GM12878 (cell line): ENCODE data around the gene ATP6V0D1. TPM values are rescaled to one million over a fixed set of nuclear protein-coding genes. Genes with fewer than 3 reads are reported as not detected.

Experiments used
- ATAC-seq: fragments of 200-7000 bp; cut with Tn5 transposase; 3 replicates; pipeline ENCODE4 v1.9.1; 2020; ENCODE audit warnings: mild to moderate bottlenecking, moderate library complexity
- BruUV-seq: library from RNA; stranded (reverse); fragments of 400-500 nt; replicated peaks from 2 replicates; lab custom pipeline; 2021; lab: Mats Ljungman, UMichigan
- CTCF ChIA-PET: fragments of 300-600 bp; sonication (Branson Sonifier 250); formaldehyde crosslinking; extraction: SDS; loops from one replicate; lab custom pipeline; 2021; ENCODE audit warnings: inconsistent platforms; lab: Yijun Ruan, JAX
- POLR2A ChIA-PET: fragments of 350-600 bp; formaldehyde crosslinking; extraction: SDS; loops from one replicate; lab custom pipeline; 2021; ENCODE audit warnings: inconsistent platforms; lab: Charles Lee
- RAD21 ChIA-PET: fragments of 300-600 bp; sonication (Branson Sonifier 250); formaldehyde crosslinking; loops from one replicate; lab custom pipeline; 2023; ENCODE audit warnings: antibody characterized with exemption; ENCODE audit not compliant: unreplicated experiment; lab: Charles Lee
- SMC1A ChIA-PET: fragments of 300-600 bp; sonication (Branson Sonifier 250); formaldehyde crosslinking; loops from one replicate; lab custom pipeline; 2023; ENCODE audit not compliant: unreplicated experiment, uncharacterized antibody; lab: Charles Lee
- DNase-seq: peaks from one replicate; pipeline ENCODE4 v3.0.0-alpha.2; 2011; ENCODE audit warnings: low read depth, low spot score
- FAIRE-seq: peaks from 3 replicates; lab custom pipeline; 2011; peaks lifted over from hg19 to GRCh38; lab: Jason Lieb, UNC
- H2AFZ ChIP-seq: 2 replicates; pipeline ENCODE4 v1.6.0; 2011; ENCODE audit warnings: low read depth, low read length, control low read depth; ENCODE audit not compliant: control insufficient read depth
- H3K27ac ChIP-seq: 2 replicates; pipeline ENCODE4 v1.5.1; 2011; ENCODE audit warnings: control low read depth; ENCODE audit not compliant: control insufficient read depth, insufficient read depth
- H3K27me3 ChIP-seq, 2 experiments: replicated peaks in 1 of 2; 2 replicates each; pipeline versions ENCODE4 v1.6.0 to v1.6.1; 2011; ENCODE audit warnings: low read length in 1 of 2; ENCODE audit not compliant: control insufficient read depth in 2 of 2, insufficient read depth in 2 of 2
- H3K36me3 ChIP-seq, 2 experiments: 2 replicates each; pipeline ENCODE4 v1.5.1; 2011; ENCODE audit warnings: low read length in 1 of 2; ENCODE audit not compliant: control insufficient read depth in 2 of 2, insufficient read depth in 2 of 2
- H3K4me1 ChIP-seq: 2 replicates; pipeline ENCODE4 v1.6.1; 2011; ENCODE audit warnings: mild to moderate bottlenecking, low read length, moderate library complexity, mixed read lengths; ENCODE audit not compliant: control insufficient read depth, insufficient read depth
- H3K4me2 ChIP-seq: 2 replicates; pipeline ENCODE4 v1.6.0; 2011; ENCODE audit warnings: control low read depth; ENCODE audit not compliant: control insufficient read depth, insufficient read depth
- H3K4me3 ChIP-seq: fragments of 200-600 bp; sonication (generic); 2 replicates; pipeline ENCODE4 v1.5.1; 2016
- H3K79me2 ChIP-seq: 2 replicates; pipeline ENCODE4 v1.6.0; 2011; ENCODE audit warnings: low read length; ENCODE audit not compliant: control insufficient read depth, insufficient read depth
- H3K9ac ChIP-seq: 2 replicates; pipeline ENCODE4 v1.8.0; 2011; ENCODE audit warnings: low read length, control low read depth, mixed read lengths; ENCODE audit not compliant: control insufficient read depth, insufficient read depth
- H3K9me3 ChIP-seq: replicated peaks from 3 replicates; pipeline ENCODE4 v1.5.1; 2011; ENCODE audit warnings: mild to moderate bottlenecking, low read length; ENCODE audit not compliant: control insufficient read depth, insufficient read depth
- H4K20me1 ChIP-seq: 2 replicates; pipeline ENCODE4 v1.6.0; 2011; ENCODE audit not compliant: control insufficient read depth, insufficient read depth
- BCL11A ChIP-seq: IDR thresholded peaks from 2 replicates; pipeline ENCODE4 v1.6.1; 2011; ENCODE audit warnings: low read depth, low read length
- CBX5 ChIP-seq: sonication (generic); IDR thresholded peaks from 2 replicates; pipeline ENCODE4 v1.6.1; 2016; ENCODE audit warnings: low read depth, moderate library complexity, mild to moderate bottlenecking, inconsistent platforms
- CREB1 ChIP-seq: IDR thresholded peaks from 2 replicates; pipeline ENCODE4 v1.6.1; 2012; ENCODE audit warnings: low read depth, mild to moderate bottlenecking, inconsistent platforms
- CTCF ChIP-seq, 3 experiments: IDR thresholded peaks in 2 of 3; conservative IDR thresholded peaks in 1 of 3; 2 replicates each; pipeline ENCODE4 v1.5.1; 2011; ENCODE audit warnings: low read depth in 3 of 3, low read length in 3 of 3, mild to moderate bottlenecking in 3 of 3, control low read depth in 2 of 3, moderate library complexity in 2 of 3, inconsistent platforms in 1 of 3, mixed read lengths in 1 of 3; ENCODE audit not compliant: control insufficient read depth in 2 of 3, insufficient read depth in 1 of 3; ENCODE audit errors: extremely low read depth in 1 of 3
- EP300 ChIP-seq, 2 experiments: fragments of 150-350 bp in 1 of 2; IDR thresholded peaks; 2 replicates each; pipeline ENCODE4 v1.6.1; 2011 to 2012; ENCODE audit warnings: low read depth in 2 of 2, low read length in 2 of 2, borderline replicate concordance in 1 of 2, improper control_type of control experiment in 1 of 2, inconsistent platforms in 1 of 2; ENCODE audit not compliant: control insufficient read depth in 1 of 2
- GABPA ChIP-seq: IDR thresholded peaks from 2 replicates; pipeline ENCODE4 v1.6.1; 2014; ENCODE audit warnings: antibody characterized with exemption, low read depth, mild to moderate bottlenecking, inconsistent platforms
- HDAC6 ChIP-seq: fragments of 200-600 bp; sonication (generic); IDR thresholded peaks from one replicate; pipeline ENCODE4 v1.8.0; 2017; ENCODE audit warnings: antibody characterized with exemption; ENCODE audit not compliant: unreplicated experiment
- MLLT1 ChIP-seq: fragments of 450-650 bp; IDR thresholded peaks from 2 replicates; pipeline ENCODE4 v1.6.1; 2016; ENCODE audit warnings: mild to moderate bottlenecking
- MXI1 ChIP-seq: fragments of 150-350 bp; IDR thresholded peaks from 2 replicates; pipeline ENCODE4 v1.6.1; 2011; ENCODE audit warnings: low read depth, mild to moderate bottlenecking, inconsistent platforms, low read length, improper control_type of control experiment
- NR2C1 ChIP-seq: fragments of 450-650 bp; IDR thresholded peaks from 2 replicates; pipeline ENCODE4 v1.6.1; 2017; ENCODE audit warnings: antibody characterized with exemption, mild to moderate bottlenecking, moderate library complexity
- PAX5 ChIP-seq: IDR thresholded peaks from 2 replicates; pipeline ENCODE4 v1.6.1; 2011; ENCODE audit warnings: low read depth, low read length, borderline replicate concordance
- PML ChIP-seq: IDR thresholded peaks from 2 replicates; pipeline ENCODE4 v1.6.1; 2012; ENCODE audit warnings: low read length, inconsistent platforms
- SIX5 ChIP-seq: IDR thresholded peaks from 2 replicates; pipeline ENCODE4 v1.6.1; 2011; ENCODE audit warnings: mild to moderate bottlenecking, low read depth, low read length, moderate library complexity; ENCODE audit not compliant: severe bottlenecking
- SKIL ChIP-seq: fragments of 450-650 bp; IDR thresholded peaks from 2 replicates; pipeline ENCODE4 v1.6.1; 2017; ENCODE audit warnings: mild to moderate bottlenecking, low read depth, inconsistent platforms; ENCODE audit not compliant: poor library complexity, severe bottlenecking
- SMAD5 ChIP-seq: IDR thresholded peaks from 2 replicates; pipeline ENCODE4 v1.6.1; 2016; ENCODE audit warnings: antibody characterized with exemption, low read depth
- SUZ12 ChIP-seq: fragments of 200-600 bp; sonication (generic); IDR thresholded peaks from one replicate; pipeline ENCODE4 v1.6.1; 2018; ENCODE audit warnings: antibody characterized with exemption, mild to moderate bottlenecking; ENCODE audit not compliant: unreplicated experiment
- TAF1 ChIP-seq: IDR thresholded peaks from 2 replicates; pipeline ENCODE4 v1.6.1; 2011; ENCODE audit warnings: mild to moderate bottlenecking, low read depth, low read length, borderline replicate concordance
- TCF7 ChIP-seq: IDR thresholded peaks from 2 replicates; pipeline ENCODE4 v1.6.1; 2014; ENCODE audit warnings: antibody characterized with exemption, borderline replicate concordance
- WGBS: methylation state at CpG from one replicate; pipeline ENCODE4 v1.1.6; 2016; ENCODE audit warnings: low lambda C conversion rate; ENCODE audit not compliant: insufficient replicate concordance, insufficient coverage; ENCODE audit errors: missing lambda C conversion rate; 5-methylcytosine and 5-hydroxymethylcytosine counted together
- in situ Hi-C: fragments of 300-500 bp; cut with MboI; formaldehyde crosslinking; loops from 9 replicates; pipeline ENCODE4 v1.14.3; 2018; ENCODE audit warnings: mixed read lengths
- intact Hi-C: fragments of 100-400 bp; cut with micrococcal nuclease; formaldehyde crosslinking; loops from one replicate; pipeline ENCODE4 v1.14.2; 2022; ENCODE audit not compliant: unreplicated experiment
- polyA plus RNA-seq, 11 experiments: library from polyadenylated mRNA; depleted of rRNA in 4 of 11; unstranded in 6 of 11; stranded (reverse) in 5 of 11; fragments of >200 nt; fragmentation: Nextera tagmentation in 4 of 11; fragmentation: Illumina TruSeq in 1 of 11; extraction: Ambion mirVana in 4 of 11; extraction: Trizol in 1 of 11; gene quantifications; 1 replicate in 1 of 11; 2 replicates in 10 of 11; pipeline versions ENCODE4 v1.2.1 to v1.2.3, GENCODE V29; 2011 to 2016; ENCODE audit warnings: inconsistent platforms in 2 of 11, missing spikeins in 2 of 11, low read depth in 1 of 11
- total RNA-seq, 4 experiments: library from RNA; depleted of rRNA in 3 of 4; stranded (reverse); fragments of >200 nt in 3 of 4; fragmentation: Illumina TruSeq in 1 of 4; extraction: Trizol in 1 of 4; gene quantifications; 2 replicates each; pipeline versions ENCODE4 v1.2.1 to v1.2.3, GENCODE V29; 2013 to 2021

Gene ATP6V0D1
- total and polyA plus RNA-seq, 10 of the 15 experiments (the other 5 are each of a cell fraction or from before 2014, with no cell fraction given) = 28.1 to 141 (median 70.3) TPM

- 97% methylated on average over 5 of the region's 5 CpGs for WGBS
- Histone ChIP-seq H3K79me2 (no peaks in the 10 kb centered on the region), H4K20me1 (no peaks in the 10 kb centered on the region), H3K4me1 (no peaks in the 10 kb centered on the region), H3K4me3 (no peak overlapping the region), H3K9ac (no peak overlapping the region), H3K4me2 (no peak overlapping the region), H3K27me3 (no peaks in the 10 kb centered on the region), H3K36me3 (peaks cover 14 to 19% of the 10 kb centered on the region in 2 experiments), H2AFZ (no peak overlapping the region), H3K9me3 (no peaks in the 10 kb centered on the region), H3K27ac (no peak overlapping the region)
- SMC1A ChIA-PET = interaction anchor here (1.3 kb wide), 3 partner anchors 21 to 27 kb away, joined by 3 to 8 read pairs (median 4); no protein-coding TSS in a partner anchor
- ATAC-seq (no peak), DNase-seq (no peak), FAIRE-seq (no peak)
- BruUV-seq = no TSS peak
- in situ Hi-C loops (no loop called here), intact Hi-C loops (no loop called here)
- no peak for TF ChIP-seq CREB1
- no peak for TF ChIP-seq TAF1
- no peak for TF ChIP-seq SKIL
- no peak for TF ChIP-seq MLLT1
- no peak for TF ChIP-seq PAX5
- TF ChIP-seq BCL11A = no peak
- no peak for TF ChIP-seq PML
- no peak for TF ChIP-seq CBX5
- TF ChIP-seq CTCF (IDR thresholded peaks at IDR 0.05 in 2 of 3, conservative IDR thresholded peaks at IDR 0.05 in 1 of 3; ENCODE audit: control insufficient read depth in 2 of 3, extremely low read depth in 1 of 3, insufficient read depth in 1 of 3, low read depth in 3 of 3, low read length in 3 of 3) = no peak
- no peak for TF ChIP-seq SMAD5
- no peak for TF ChIP-seq GABPA
- TF ChIP-seq SUZ12 = no peak
- no peak for TF ChIP-seq HDAC6
- no peak for TF ChIP-seq MXI1
- no peak for TF ChIP-seq NR2C1
- no peak for TF ChIP-seq SIX5
- TF ChIP-seq EP300 (IDR thresholded peaks at IDR 0.05; ENCODE audit: borderline replicate concordance in 1 of 2, control insufficient read depth in 1 of 2, low read depth in 2 of 2, low read length in 2 of 2) = no peak
- no peak for TF ChIP-seq TCF7
- RAD21 ChIA-PET = interaction anchor here (0.6 to 1.9 kb wide), 5 partner anchors 16 to 488 kb away, joined by 3 to 18 read pairs (median 4); no protein-coding TSS in a partner anchor
- POLR2A ChIA-PET = no interaction called here
- CTCF ChIA-PET = interaction anchor here (0.7 to 7.7 kb wide), 7 partner anchors 8 to 100 kb away, joined by 3 to 84 read pairs (median 6); no protein-coding TSS in a partner anchor
Measured at GRCh38 chr16:67448580-67448979, 32.4 kb downstream of the ATP6V0D1 start.
